Fibroblast of the conjunctiva (primary cell): ENCODE measurements around the gene CCDC201.
"Not testable (repeated sequence)": the region's sequence is repeated elsewhere in the genome, so short reads cannot be mapped to it uniquely, and the experiment has no call there.

Experiments
- DNase-seq: peaks from one replicate; pipeline ENCODE4 v3.0.0-alpha.2; 2010; ENCODE audit warnings: low read depth

The CCDC201 gene

GRCh38 chr7:45817913-45818312 is 55.0 kb downstream of the CCDC201 start:
- DNase-seq: not testable (repeated sequence)

GRCh38 chr7:45817016-45817415 is 55.9 kb downstream of the CCDC201 start:
- not testable (repeated sequence) for DNase-seq

- DNase-seq: not testable (repeated sequence)
These were observed 58.4 kb downstream of the CCDC201 start for GRCh38 chr7:45814216-45815118.

- not testable (repeated sequence) for DNase-seq
These were observed 59.1 kb downstream of the CCDC201 start for GRCh38 chr7:45813771-45814170.

DNA sequence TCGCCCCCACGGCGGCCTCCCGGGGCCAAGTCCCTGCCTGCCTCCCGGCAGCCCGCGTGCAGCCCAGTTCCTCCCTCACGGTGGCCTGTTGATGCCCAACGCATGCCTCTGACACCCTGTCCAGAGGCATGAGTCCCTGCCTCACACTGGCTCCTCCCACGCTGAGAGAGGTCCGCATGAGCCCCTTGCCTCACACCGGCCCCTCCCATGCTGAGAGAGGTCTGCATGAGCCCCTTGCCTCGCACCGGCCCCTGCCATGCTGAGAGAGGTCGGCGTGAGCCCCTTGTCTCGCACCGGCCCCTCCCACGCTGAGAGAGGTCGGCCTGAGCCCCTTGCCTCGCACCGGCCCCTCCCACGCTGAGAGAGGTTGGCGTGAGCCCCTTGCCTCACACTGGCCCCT is 59.9 kb downstream of the CCDC201 start:
- DNase-seq: no peak

GRCh38 chr7:45811652-45812234 is 61.1 kb downstream of the CCDC201 start:
- not testable (repeated sequence) for DNase-seq

DNA sequence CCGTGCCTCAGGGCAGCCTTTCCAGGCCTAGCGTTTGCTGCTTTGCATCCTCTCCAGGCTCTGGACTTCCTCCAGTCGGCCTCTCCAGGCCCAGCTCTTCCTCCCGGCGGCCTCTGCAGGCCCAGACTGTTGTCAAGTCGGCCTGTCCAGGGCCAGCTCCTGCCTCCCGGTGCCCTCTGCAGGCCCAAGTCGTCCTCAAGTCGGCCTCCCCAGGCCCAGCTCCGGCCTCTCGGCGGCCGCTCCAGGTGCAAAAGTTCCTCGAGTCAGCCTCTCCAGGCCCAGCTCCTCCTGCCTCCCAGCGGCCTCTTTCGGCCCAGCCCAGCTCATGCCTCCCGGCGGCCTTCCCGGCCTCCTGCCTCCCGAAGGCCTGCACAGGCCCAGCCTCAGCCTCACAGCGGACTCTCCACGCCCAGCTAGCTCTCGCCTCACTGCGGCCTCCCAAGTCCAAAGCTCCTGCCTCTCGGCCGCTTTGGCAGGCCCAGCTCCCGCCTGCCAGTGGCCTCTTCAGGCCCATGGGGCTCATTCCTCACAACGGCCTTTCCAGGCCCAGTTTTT is 62.4 kb downstream of the CCDC201 start:
- not testable (repeated sequence) for DNase-seq
